Activated B cell treated with CpG ODN at 0.5 μM for 24 hours (primary cell): ENCODE data around the gene UTY. TPM values are rescaled to one million over a fixed set of nuclear protein-coding genes. Genes with fewer than 3 reads are reported as not detected.

Source experiments
- ATAC-seq: fragments of 200-7000 bp; cut with Tn5 transposase; one replicate; pipeline ENCODE4 v1.10.0; 2021; ENCODE audit warnings: low read depth, mild to moderate bottlenecking, moderate library complexity
- CTCF ChIA-PET: fragments of 350-600 bp; sonication (Branson Sonifier 250); formaldehyde crosslinking; loops from one replicate; lab custom pipeline; 2021; ENCODE audit warnings: antibody characterized with exemption; lab: Charles Lee
- POLR2A ChIA-PET: fragments of 350-600 bp; sonication (Branson Sonifier 250); formaldehyde crosslinking; loops from one replicate; lab custom pipeline; 2021; ENCODE audit warnings: antibody characterized with exemption; lab: Charles Lee
- DNase-seq: peaks from one replicate; pipeline ENCODE4 v3.0.0; 2022
- H3K27ac Mint-ChIP-seq: one replicate; pipeline ENCODE4 v1.8.0; 2020; ENCODE audit warnings: mixed read lengths
- H3K27me3 Mint-ChIP-seq: one replicate; pipeline ENCODE4 v1.8.0; 2021; ENCODE audit warnings: mixed read lengths
- H3K36me3 Mint-ChIP-seq: one replicate; pipeline ENCODE4 v1.8.0; 2021; ENCODE audit warnings: low read depth, mixed read lengths
- H3K4me1 Mint-ChIP-seq: one replicate; pipeline ENCODE4 v1.8.0; 2021; ENCODE audit warnings: mixed read lengths
- H3K4me3 Mint-ChIP-seq: one replicate; pipeline ENCODE4 v1.8.0; 2020; ENCODE audit warnings: mild to moderate bottlenecking, mixed read lengths
- H3K9me3 Mint-ChIP-seq: one replicate; pipeline ENCODE4 v1.8.0; 2020; ENCODE audit warnings: mixed read lengths
- CTCF ChIP-seq: fragments of 200-600 bp; IDR thresholded peaks from one replicate; pipeline ENCODE4 v1.8.0; 2022; ENCODE audit warnings: antibody characterized with exemption, mild to moderate bottlenecking
- intact Hi-C: fragments of 100-400 bp; cut with micrococcal nuclease; formaldehyde crosslinking; loops from one replicate; pipeline ENCODE4 v1.15.1; 2024
- total RNA-seq: library from RNA; stranded (reverse); gene quantifications from 2 replicates; pipeline ENCODE4 v1.2.3, GENCODE V29; 2022

Gene UTY
- total RNA-seq, 1 donor from 2014 or later: 65.0 TPM

GRCh38 chrY:13416869-13417661, 62.8 kb downstream of the UTY start:
- ATAC-seq: peak; percentile 65
- Mint-ChIP-seq H3K4me3 (peak overlapping the region; percentile 55), H3K27ac (peak overlapping the region; percentile 81)

GRCh38 chrY:13415556-13415955, 64.3 kb downstream of the UTY start:
- DNase-seq (no peak), ATAC-seq (no peak)
- peaks cover 41% of the 10 kb centered on the region for H3K4me1 Mint-ChIP-seq
- H3K27me3 Mint-ChIP-seq: no peaks in the 10 kb centered on the region
- no peak overlapping the region for H3K4me3 Mint-ChIP-seq
- ChIA-PET CTCF (no interaction called here), POLR2A (no interaction called here)
- intact Hi-C loops: loop anchor here (5.0 kb wide), 1 partner anchor 43 kb away; no protein-coding TSS in a partner anchor
- no peak overlapping the region for H3K27ac Mint-ChIP-seq
- peaks cover 5% of the 10 kb centered on the region for H3K9me3 Mint-ChIP-seq
- no peak for TF ChIP-seq CTCF
- H3K36me3 Mint-ChIP-seq: peaks cover 22% of the 10 kb centered on the region

More at GRCh38 chrY:13416869-13417661, 62.8 kb downstream of the UTY start:
- TF ChIP-seq CTCF: no peak
- Mint-ChIP-seq H3K27me3 (no peaks in the 10 kb centered on the region), H3K4me1 (peaks cover 52% of the 10 kb centered on the region), H3K36me3 (peaks cover 22% of the 10 kb centered on the region), H3K9me3 (peaks cover 5% of the 10 kb centered on the region)
- CTCF ChIA-PET: no interaction called here
- POLR2A ChIA-PET: no interaction called here
- DNase-seq: no peak
- intact Hi-C loops: loop anchor here (2.0 to 5.0 kb wide), 2 partner anchors 18 to 45 kb away; no protein-coding TSS in a partner anchor

- ATAC-seq (no peak), DNase-seq (no peak)
- Mint-ChIP-seq H3K36me3 (peaks cover 22% of the 10 kb centered on the region), H3K27me3 (no peaks in the 10 kb centered on the region), H3K9me3 (no peaks in the 10 kb centered on the region), H3K27ac (no peak overlapping the region), H3K4me3 (no peak overlapping the region), H3K4me1 (peaks cover 4% of the 10 kb centered on the region)
- TF ChIP-seq CTCF: no peak
- POLR2A ChIA-PET: no interaction called here
- intact Hi-C loops: loop anchor here (2.0 to 5.0 kb wide), 2 partner anchors 18 to 37 kb away; no protein-coding TSS in a partner anchor
- CTCF ChIA-PET: no interaction called here
Observed at GRCh38 chrY:13398876-13399275, 81.0 kb downstream of the UTY start.

- Mint-ChIP-seq H3K4me1 (peaks cover 28% of the 10 kb centered on the region), H3K27ac (peak overlapping the region; percentile 56), H3K27me3 (no peaks in the 10 kb centered on the region), H3K9me3 (no peaks in the 10 kb centered on the region), H3K36me3 (peaks cover 18% of the 10 kb centered on the region), H3K4me3 (peak overlapping the region; percentile 46)
- intact Hi-C loops: no loop called here
- no peak for TF ChIP-seq CTCF
- ChIA-PET CTCF (no interaction called here), POLR2A (no interaction called here)
- DNase-seq (no peak), ATAC-seq (no peak)
Observed at GRCh38 chrY:13381110-13381683, 98.6 kb downstream of the UTY start.
